HepG2 (cell line): ENCODE results near the gene SYMPK.

Source experiments
- EED ChIP-seq: sonication (generic); formaldehyde crosslinking; IDR thresholded peaks from 2 replicates; pipeline ENCODE4 v1.5.0; 2020; ENCODE audit warnings: mild to moderate bottlenecking, missing genetic modification reagents
- ELF1 ChIP-seq: sonication (generic); formaldehyde crosslinking; IDR thresholded peaks from 2 replicates; pipeline ENCODE4 v1.4.0; 2020; ENCODE audit warnings: missing genetic modification reagents
- HMGXB4 ChIP-seq, 2 experiments: sonication (generic) in 1 of 2; formaldehyde crosslinking in 1 of 2; IDR thresholded peaks; 2 replicates each; pipeline versions ENCODE4 v1.4.0 to v1.6.1; 2018 to 2020; ENCODE audit warnings: missing genetic modification reagents in 2 of 2, borderline replicate concordance in 1 of 2, low read depth in 1 of 2, mild to moderate bottlenecking in 1 of 2, missing biosample characterization in 1 of 2
- HOXD1 ChIP-seq: sonication (generic); formaldehyde crosslinking; IDR thresholded peaks from 2 replicates; pipeline ENCODE4 v1.5.0; 2020; ENCODE audit warnings: missing genetic modification reagents
- KAT7 ChIP-seq: IDR thresholded peaks from 2 replicates; pipeline ENCODE4 v1.6.1; 2018; ENCODE audit warnings: borderline replicate concordance, missing compliant biosample characterization
- KLF6 ChIP-seq: IDR thresholded peaks from 2 replicates; pipeline ENCODE4 v1.8.0; 2016; ENCODE audit warnings: missing biosample characterization, missing genetic modification reagents
- MBNL3 ChIP-seq: fragments of 250-450 bp; sonication (Bioruptor Pico); conservative IDR thresholded peaks from 2 replicates; pipeline ENCODE4 v1.8.0; 2022; ENCODE audit warnings: mild to moderate bottlenecking, inconsistent platforms
- POLR2A ChIP-seq, 2 experiments: IDR thresholded peaks; 2 replicates each; pipeline ENCODE4 v1.6.1; 2011; ENCODE audit warnings: low read depth in 2 of 2, low read length in 2 of 2, mild to moderate bottlenecking in 1 of 2, moderate library complexity in 1 of 2; ENCODE audit not compliant: insufficient read depth in 1 of 2
- RBM39 ChIP-seq: fragments of 200-400 bp; formaldehyde crosslinking; IDR thresholded peaks from one replicate; pipeline ENCODE4 v1.6.1; 2018; ENCODE audit warnings: antibody characterized with exemption, mild to moderate bottlenecking, low read depth, low read length; ENCODE audit not compliant: poor library complexity, severe bottlenecking
- SMC3 ChIP-seq: IDR thresholded peaks from 2 replicates; pipeline ENCODE4 v1.6.1; 2011; ENCODE audit warnings: low read length, improper control_type of control experiment
- TCF7L2 ChIP-seq: IDR thresholded peaks from 2 replicates; pipeline ENCODE4 v1.6.1; 2011; ENCODE audit warnings: mild to moderate bottlenecking, low read depth, low read length, moderate library complexity
- TF ChIP-seq, protein P1 (sequence below): sonication (generic); IDR thresholded peaks from 2 replicates; pipeline ENCODE4 v1.6.1; 2016; ENCODE audit warnings: low read depth, borderline replicate concordance
- TF ChIP-seq, protein P2 (sequence below): sonication (generic); formaldehyde crosslinking; IDR thresholded peaks from 2 replicates; pipeline ENCODE4 v1.5.0; 2020; ENCODE audit warnings: mild to moderate bottlenecking, missing genetic modification reagents, moderate library complexity
- TF ChIP-seq, protein P3 (sequence below): IDR thresholded peaks from 2 replicates; pipeline ENCODE4 v1.6.1; 2012; ENCODE audit warnings: low read length, improper control_type of control experiment

GRCh38 chr19:45780146-45780447 is 82.8 kb downstream of the SYMPK start:
- no peak for TF ChIP-seq POLR2A (IDR thresholded peaks at IDR 0.05; ENCODE audit: insufficient read depth in 1 of 2, low read depth in 2 of 2, low read length in 2 of 2)
- TF ChIP-seq HMGXB4 (CRISPR knock-in tag; IDR thresholded peaks at IDR 0.05; ENCODE audit: borderline replicate concordance in 1 of 2, low read depth in 1 of 2): no peak
- no peak for TF ChIP-seq KAT7 (CRISPR knock-in tag)
- no peak for TF ChIP-seq EED (CRISPR knock-in tag)
- no peak for TF ChIP-seq SMC3
- TF ChIP-seq, protein P1, sequence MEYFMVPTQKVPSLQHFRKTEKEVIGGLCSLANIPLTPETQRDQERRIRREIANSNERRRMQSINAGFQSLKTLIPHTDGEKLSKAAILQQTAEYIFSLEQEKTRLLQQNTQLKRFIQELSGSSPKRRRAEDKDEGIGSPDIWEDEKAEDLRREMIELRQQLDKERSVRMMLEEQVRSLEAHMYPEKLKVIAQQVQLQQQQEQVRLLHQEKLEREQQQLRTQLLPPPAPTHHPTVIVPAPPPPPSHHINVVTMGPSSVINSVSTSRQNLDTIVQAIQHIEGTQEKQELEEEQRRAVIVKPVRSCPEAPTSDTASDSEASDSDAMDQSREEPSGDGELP: no peak
- TF ChIP-seq, protein P2, sequence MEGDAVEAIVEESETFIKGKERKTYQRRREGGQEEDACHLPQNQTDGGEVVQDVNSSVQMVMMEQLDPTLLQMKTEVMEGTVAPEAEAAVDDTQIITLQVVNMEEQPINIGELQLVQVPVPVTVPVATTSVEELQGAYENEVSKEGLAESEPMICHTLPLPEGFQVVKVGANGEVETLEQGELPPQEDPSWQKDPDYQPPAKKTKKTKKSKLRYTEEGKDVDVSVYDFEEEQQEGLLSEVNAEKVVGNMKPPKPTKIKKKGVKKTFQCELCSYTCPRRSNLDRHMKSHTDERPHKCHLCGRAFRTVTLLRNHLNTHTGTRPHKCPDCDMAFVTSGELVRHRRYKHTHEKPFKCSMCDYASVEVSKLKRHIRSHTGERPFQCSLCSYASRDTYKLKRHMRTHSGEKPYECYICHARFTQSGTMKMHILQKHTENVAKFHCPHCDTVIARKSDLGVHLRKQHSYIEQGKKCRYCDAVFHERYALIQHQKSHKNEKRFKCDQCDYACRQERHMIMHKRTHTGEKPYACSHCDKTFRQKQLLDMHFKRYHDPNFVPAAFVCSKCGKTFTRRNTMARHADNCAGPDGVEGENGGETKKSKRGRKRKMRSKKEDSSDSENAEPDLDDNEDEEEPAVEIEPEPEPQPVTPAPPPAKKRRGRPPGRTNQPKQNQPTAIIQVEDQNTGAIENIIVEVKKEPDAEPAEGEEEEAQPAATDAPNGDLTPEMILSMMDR (CRISPR knock-in tag): no peak
- TF ChIP-seq HOXD1 (CRISPR knock-in tag): no peak
- TF ChIP-seq TCF7L2: no peak
- TF ChIP-seq RBM39: no peak
- no peak for TF ChIP-seq KLF6 (CRISPR knock-in tag)
- TF ChIP-seq MBNL3 (CRISPR knock-in tag): no peak
- TF ChIP-seq, protein P3, sequence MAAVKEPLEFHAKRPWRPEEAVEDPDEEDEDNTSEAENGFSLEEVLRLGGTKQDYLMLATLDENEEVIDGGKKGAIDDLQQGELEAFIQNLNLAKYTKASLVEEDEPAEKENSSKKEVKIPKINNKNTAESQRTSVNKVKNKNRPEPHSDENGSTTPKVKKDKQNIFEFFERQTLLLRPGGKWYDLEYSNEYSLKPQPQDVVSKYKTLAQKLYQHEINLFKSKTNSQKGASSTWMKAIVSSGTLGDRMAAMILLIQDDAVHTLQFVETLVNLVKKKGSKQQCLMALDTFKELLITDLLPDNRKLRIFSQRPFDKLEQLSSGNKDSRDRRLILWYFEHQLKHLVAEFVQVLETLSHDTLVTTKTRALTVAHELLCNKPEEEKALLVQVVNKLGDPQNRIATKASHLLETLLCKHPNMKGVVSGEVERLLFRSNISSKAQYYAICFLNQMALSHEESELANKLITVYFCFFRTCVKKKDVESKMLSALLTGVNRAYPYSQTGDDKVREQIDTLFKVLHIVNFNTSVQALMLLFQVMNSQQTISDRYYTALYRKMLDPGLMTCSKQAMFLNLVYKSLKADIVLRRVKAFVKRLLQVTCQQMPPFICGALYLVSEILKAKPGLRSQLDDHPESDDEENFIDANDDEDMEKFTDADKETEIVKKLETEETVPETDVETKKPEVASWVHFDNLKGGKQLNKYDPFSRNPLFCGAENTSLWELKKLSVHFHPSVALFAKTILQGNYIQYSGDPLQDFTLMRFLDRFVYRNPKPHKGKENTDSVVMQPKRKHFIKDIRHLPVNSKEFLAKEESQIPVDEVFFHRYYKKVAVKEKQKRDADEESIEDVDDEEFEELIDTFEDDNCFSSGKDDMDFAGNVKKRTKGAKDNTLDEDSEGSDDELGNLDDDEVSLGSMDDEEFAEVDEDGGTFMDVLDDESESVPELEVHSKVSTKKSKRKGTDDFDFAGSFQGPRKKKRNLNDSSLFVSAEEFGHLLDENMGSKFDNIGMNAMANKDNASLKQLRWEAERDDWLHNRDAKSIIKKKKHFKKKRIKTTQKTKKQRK: no peak
- no peak for TF ChIP-seq ELF1 (CRISPR knock-in tag)
